Epithelial cell of proximal tubule (primary cell): Measurements from ENCODE around the gene B4GALNT3. TPM values are rescaled to one million over a fixed set of nuclear protein-coding genes. Genes with fewer than 3 reads are reported as not detected.

Experiments
- DNase-seq: peaks from one replicate; pipeline ENCODE4 v3.0.0-alpha.2; 2011; ENCODE audit warnings: low read depth
- H3K4me3 ChIP-seq: 2 replicates; pipeline ENCODE4 v1.5.1; 2011; ENCODE audit warnings: low read depth, mild to moderate bottlenecking, low read length
- CTCF ChIP-seq: conservative IDR thresholded peaks from 2 replicates; pipeline ENCODE4 v1.5.1; 2012; ENCODE audit warnings: low read depth, mild to moderate bottlenecking, low read length
- total RNA-seq: library from RNA; depleted of rRNA; stranded (reverse); fragments of >200 nt; gene quantifications from 2 replicates; pipeline ENCODE4 v1.2.3, GENCODE V29; 2015

B4GALNT3 gene
- total RNA-seq, 1 donor from 2014 or later, result 7.1 TPM

GRCh38 chr12:530308-530707 is 70.6 kb downstream of the B4GALNT3 start:
- no peak for TF ChIP-seq CTCF
- no peak overlapping the region for H3K4me3 ChIP-seq
- DNase-seq, result no peak

- DNase-seq, result no peak
- no peak overlapping the region for H3K4me3 ChIP-seq
- TF ChIP-seq CTCF, result no peak
Observed at GRCh38 chr12:530821-531220, 71.1 kb downstream of the B4GALNT3 start.

GRCh38 chr12:531951-532585 is 72.3 kb downstream of the B4GALNT3 start:
- TF ChIP-seq CTCF, result no peak
- H3K4me3 ChIP-seq, result no peak overlapping the region
- DNase-seq, result no peak

GRCh38 chr12:532908-533565 is 73.3 kb downstream of the B4GALNT3 start:
- H3K4me3 ChIP-seq, result no peak overlapping the region
- TF ChIP-seq CTCF, result no peak
- DNase-seq, result no peak

- no peak for DNase-seq
- no peak overlapping the region for H3K4me3 ChIP-seq
- TF ChIP-seq CTCF, result no peak
Observed at GRCh38 chr12:533718-534117, 74.0 kb downstream of the B4GALNT3 start.

GRCh38 chr12:534216-534615 is 74.5 kb downstream of the B4GALNT3 start:
- no peak overlapping the region for H3K4me3 ChIP-seq
- TF ChIP-seq CTCF, result no peak

GRCh38 chr12:535396-535795 is 75.7 kb downstream of the B4GALNT3 start:
- no peak overlapping the region for H3K4me3 ChIP-seq
- no peak for TF ChIP-seq CTCF
- DNase-seq, result no peak

More at GRCh38 chr12:534216-534615, 74.5 kb downstream of the B4GALNT3 start:
- no peak for DNase-seq
